Stimulated activated CD4-positive, alpha-beta T cell treated with anti-CD3 and anti-CD28 coated beads, Interleukin-1b, Interleukin-23, amount 100 ng/mL, for 24 hours (primary cell): ENCODE measurements around the gene SMURF2.
A peak's percentile ranks its signal among the peaks of the same experiment; 100 is the strongest.
"Not testable (repeated sequence)": the region's sequence is repeated elsewhere in the genome, so short reads cannot be mapped to it uniquely, and the experiment has no call there.

Source experiments
- DNase-seq, 4 experiments: peaks; one replicate each; pipeline ENCODE4 v3.0.0-alpha.2; 2020; ENCODE audit warnings: low read depth in 4 of 4, low spot score in 1 of 4

The SMURF2 gene

GRCh38 chr17:64667807-64668721 is 6.0 kb upstream of the SMURF2 start:
- not testable (repeated sequence) for DNase-seq

GRCh38 chr17:64664299-64664981 is 2.3 kb upstream of the SMURF2 start:
- not testable (repeated sequence) for DNase-seq

- not testable (repeated sequence) for DNase-seq
Observed at GRCh38 chr17:64663836-64664235, 1.7 kb upstream of the SMURF2 start.

GRCh38 chr17:64662774-64663367 is 764 bp upstream of the SMURF2 start:
- no peak for DNase-seq

- DNase-seq = peak in 1 of 4 experiments; percentile 9
Observed at GRCh38 chr17:64661726-64661975, 456 bp downstream of the SMURF2 start.

- DNase-seq = peak in 2 of 4 experiments; percentile 8 to 11
Observed at GRCh38 chr17:64660978-64661725, 955 bp downstream of the SMURF2 start.

- DNase-seq = not testable (repeated sequence)
Observed at GRCh38 chr17:64660195-64660977, 1.7 kb downstream of the SMURF2 start.

GRCh38 chr17:64658931-64659330 is 3.2 kb downstream of the SMURF2 start:
- no peak for DNase-seq

- no peak for DNase-seq
Observed at GRCh38 chr17:64657610-64658125, 4.4 kb downstream of the SMURF2 start.

GRCh38 chr17:64655704-64656103 is 6.4 kb downstream of the SMURF2 start:
- DNase-seq = no peak

- DNase-seq = no peak
Observed at GRCh38 chr17:64653985-64654355, 8.1 kb downstream of the SMURF2 start.

- no peak for DNase-seq
Observed at GRCh38 chr17:64653325-64653984, 8.7 kb downstream of the SMURF2 start.

GRCh38 chr17:64651889-64652288 is 10.2 kb downstream of the SMURF2 start:
- DNase-seq = no peak

- DNase-seq = no peak
Observed at GRCh38 chr17:64648234-64648633, 13.9 kb downstream of the SMURF2 start.

GRCh38 chr17:64647817-64648216 is 14.3 kb downstream of the SMURF2 start:
- DNase-seq = no peak

- no peak for DNase-seq
Observed at GRCh38 chr17:64639516-64639915, 22.6 kb downstream of the SMURF2 start.

- DNase-seq = no peak
Observed at GRCh38 chr17:64638552-64639203, 23.4 kb downstream of the SMURF2 start.

GRCh38 chr17:64635647-64636305 is 26.3 kb downstream of the SMURF2 start:
- no peak for DNase-seq

GRCh38 chr17:64634218-64634617 is 27.9 kb downstream of the SMURF2 start:
- no peak for DNase-seq
